Measurements from ENCODE around the gene NANOS2. TPM values are rescaled to one million over a fixed set of nuclear protein-coding genes. Genes with fewer than 3 reads are reported as not detected.

The NANOS2 gene
- total and polyA plus RNA-seq, 9 of the 15 experiments (the other 6 are each of a cell fraction or from before 2014, with no cell fraction given), result not detected

GRCh38 chr19:45883881-45884681, 30.5 kb downstream of the NANOS2 start (continued):
- TF ChIP-seq, protein P1, sequence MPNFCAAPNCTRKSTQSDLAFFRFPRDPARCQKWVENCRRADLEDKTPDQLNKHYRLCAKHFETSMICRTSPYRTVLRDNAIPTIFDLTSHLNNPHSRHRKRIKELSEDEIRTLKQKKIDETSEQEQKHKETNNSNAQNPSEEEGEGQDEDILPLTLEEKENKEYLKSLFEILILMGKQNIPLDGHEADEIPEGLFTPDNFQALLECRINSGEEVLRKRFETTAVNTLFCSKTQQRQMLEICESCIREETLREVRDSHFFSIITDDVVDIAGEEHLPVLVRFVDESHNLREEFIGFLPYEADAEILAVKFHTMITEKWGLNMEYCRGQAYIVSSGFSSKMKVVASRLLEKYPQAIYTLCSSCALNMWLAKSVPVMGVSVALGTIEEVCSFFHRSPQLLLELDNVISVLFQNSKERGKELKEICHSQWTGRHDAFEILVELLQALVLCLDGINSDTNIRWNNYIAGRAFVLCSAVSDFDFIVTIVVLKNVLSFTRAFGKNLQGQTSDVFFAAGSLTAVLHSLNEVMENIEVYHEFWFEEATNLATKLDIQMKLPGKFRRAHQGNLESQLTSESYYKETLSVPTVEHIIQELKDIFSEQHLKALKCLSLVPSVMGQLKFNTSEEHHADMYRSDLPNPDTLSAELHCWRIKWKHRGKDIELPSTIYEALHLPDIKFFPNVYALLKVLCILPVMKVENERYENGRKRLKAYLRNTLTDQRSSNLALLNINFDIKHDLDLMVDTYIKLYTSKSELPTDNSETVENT (CRISPR knock-in tag; IDR thresholded peaks at IDR 0.05), result 0 out of 2 replicates have a peak, but pooled peaks have one; percentile 45
- TF ChIP-seq RBFOX2 (IDR thresholded peaks at IDR 0.05; ENCODE audit: low read depth, low read length), result peak; percentile 39; the same call in 1 of the 2 replicates

- Histone ChIP-seq H3K27ac (ENCODE audit: extremely low read depth, low read depth, low read length) (no peak overlapping the region), H4K20me1 (replicated peaks; ENCODE audit: control insufficient read depth, insufficient read depth, low read length) (no peaks in the 10 kb centered on the region), H2AFZ (ENCODE audit: low read depth, low read length) (no peak overlapping the region)
These were observed 31.0 kb downstream of the NANOS2 start for GRCh38 chr19:45883586-45883880.

More at GRCh38 chr19:45883586-45883880, 31.0 kb downstream of the NANOS2 start:
- H3K4me3 ChIP-seq, result no peak overlapping the region
- H3K27me3 ChIP-seq (ENCODE audit: control insufficient read depth in 2 of 2, insufficient read depth in 2 of 2, low read length in 2 of 2), result no peaks in the 10 kb centered on the region
- in situ Hi-C loops (cut with MboI), result no loop called here
- WGBS (ENCODE audit: insufficient coverage, low coverage, missing lambda C conversion rate), result no CpG with 5 or more reads among the region's 5 CpGs
- peaks cover 25% of the 10 kb centered on the region for H3K79me2 ChIP-seq (ENCODE audit: control insufficient read depth, insufficient read depth, low read length)
- FAIRE-seq, result no peak
- no peak for ATAC-seq
- intact Hi-C loops (cut with micrococcal nuclease), result loop anchor here (1.0 kb wide), 2 partner anchors 20 to 66 kb away; partner anchors contain the start of gene SYMPK
- peaks cover 13% of the 10 kb centered on the region; the same call in 1 of the 3 replicates for H3K36me3 ChIP-seq (ENCODE audit: control insufficient read depth, insufficient read depth, low read length)
- H3K9ac ChIP-seq (ENCODE audit: insufficient read depth in 1 of 2, low read depth in 2 of 2, low read length in 2 of 2), result peak overlapping the region in 1 of 2 experiments; percentile 49; a peak in 1 of 4 replicates
- H3K9me1 ChIP-seq (ENCODE audit: control insufficient read depth, insufficient read depth, low read length), result no peaks in the 10 kb centered on the region
- POLR2A ChIA-PET, result interaction anchor here (0.6 kb wide), 1 partner anchor 20 kb away, joined by 4 read pairs; no protein-coding TSS in a partner anchor
- no peak for DNase-seq (ENCODE audit: extremely low read depth in 1 of 4, low spot score in 3 of 4)
- H3K4me2 ChIP-seq (ENCODE audit: insufficient read depth, low read length), result no peak overlapping the region
- H3K4me1 ChIP-seq (replicated peaks in 1 of 2; ENCODE audit: control insufficient read depth in 2 of 2, insufficient read depth in 2 of 2, low read length in 2 of 2), result peaks cover 37 to 58% of the 10 kb centered on the region in 2 experiments; a peak in 4 of 5 replicates
- H3K9me3 ChIP-seq (replicated peaks; ENCODE audit: control insufficient read depth, insufficient read depth, low read depth, low read length), result no peaks in the 10 kb centered on the region
- CTCF ChIA-PET (ENCODE audit: low intra/inter-chr PET ratio), result interaction anchor here (0.5 to 4.9 kb wide), 3 partner anchors 19 to 66 kb away, joined by 3 to 102 read pairs (median 56); partner anchors contain the start of genes FOXA3 and SYMPK
- TF ChIP-seq, protein P2, sequence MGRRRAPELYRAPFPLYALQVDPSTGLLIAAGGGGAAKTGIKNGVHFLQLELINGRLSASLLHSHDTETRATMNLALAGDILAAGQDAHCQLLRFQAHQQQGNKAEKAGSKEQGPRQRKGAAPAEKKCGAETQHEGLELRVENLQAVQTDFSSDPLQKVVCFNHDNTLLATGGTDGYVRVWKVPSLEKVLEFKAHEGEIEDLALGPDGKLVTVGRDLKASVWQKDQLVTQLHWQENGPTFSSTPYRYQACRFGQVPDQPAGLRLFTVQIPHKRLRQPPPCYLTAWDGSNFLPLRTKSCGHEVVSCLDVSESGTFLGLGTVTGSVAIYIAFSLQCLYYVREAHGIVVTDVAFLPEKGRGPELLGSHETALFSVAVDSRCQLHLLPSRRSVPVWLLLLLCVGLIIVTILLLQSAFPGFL (CRISPR knock-in tag; IDR thresholded peaks at IDR 0.05), result 0 out of 2 replicates have a peak, but pooled peaks have one; percentile 67
- TF ChIP-seq PML (IDR thresholded peaks at IDR 0.05; ENCODE audit: low read length) (no peak), ZNF77 (CRISPR knock-in tag; IDR thresholded peaks at IDR 0.05) (no peak), LCOR (CRISPR knock-in tag; IDR thresholded peaks at IDR 0.05) (no peak), ZKSCAN8 (CRISPR knock-in tag; IDR thresholded peaks at IDR 0.05) (no peak), ZBTB1 (CRISPR knock-in tag; IDR thresholded peaks at IDR 0.05; ENCODE audit: borderline replicate concordance, low read depth) (0 out of 2 replicates have a peak, but pooled peaks have one; percentile 35), LEF1 (IDR thresholded peaks at IDR 0.05) (0 out of 2 replicates have a peak, but pooled peaks have one; percentile 1)
- TF ChIP-seq, protein P3, sequence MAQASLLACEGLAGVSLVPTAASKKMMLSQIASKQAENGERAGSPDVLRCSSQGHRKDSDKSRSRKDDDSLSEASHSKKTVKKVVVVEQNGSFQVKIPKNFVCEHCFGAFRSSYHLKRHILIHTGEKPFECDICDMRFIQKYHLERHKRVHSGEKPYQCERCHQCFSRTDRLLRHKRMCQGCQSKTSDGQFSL (CRISPR knock-in tag; IDR thresholded peaks at IDR 0.05), result peak; percentile 63
- TF ChIP-seq, protein P3 (tag; IDR thresholded peaks at IDR 0.05), result peak in 1 of 2 experiments; percentile 31; a peak in 1 of 4 replicates
- no TSS peak for BruUV-seq (replicated peaks)

Data from K562 (cell line).